HEK293 (cell line): Measurements from ENCODE around the gene CKAP4.

ENCODE experiments used
- CTCF ChIA-PET: fragments of 350-600 bp; formaldehyde crosslinking; extraction: SDS; loops from one replicate; lab custom pipeline; 2021; ENCODE audit warnings: antibody characterized with exemption; lab: Yijun Ruan, JAX
- POLR2A ChIA-PET: fragments of 300-600 bp; formaldehyde crosslinking; extraction: SDS; loops from one replicate; lab custom pipeline; 2020; ENCODE audit warnings: antibody characterized with exemption, inconsistent platforms; lab: Yijun Ruan, JAX
- H3K27ac ChIP-seq: fragments of 200-500 bp; sonication (Bioruptor generic); 2 replicates; pipeline ENCODE4 v1.5.1; 2014; ENCODE audit warnings: low read depth, low read length, control low read depth, inconsistent platforms; ENCODE audit errors: extremely low read depth
- H3K36me3 ChIP-seq, 2 experiments: fragments of 200-500 bp in 1 of 2; sonication (Bioruptor generic) in 1 of 2; 1 replicate in 1 of 2; 2 replicates in 1 of 2; pipeline ENCODE4 v1.5.1; 2014 to 2017; ENCODE audit warnings: inconsistent platforms in 2 of 2, low read length in 2 of 2; ENCODE audit not compliant: control insufficient read depth in 2 of 2, insufficient read depth in 1 of 2
- H3K4me1 ChIP-seq: fragments of 200-500 bp; sonication (Bioruptor generic); 2 replicates; pipeline ENCODE4 v1.5.1; 2014; ENCODE audit warnings: mild to moderate bottlenecking, low read length, inconsistent platforms; ENCODE audit not compliant: control insufficient read depth, insufficient read depth
- H3K4me3 ChIP-seq: 2 replicates; pipeline ENCODE4 v1.5.1; 2011; ENCODE audit warnings: low read depth, mild to moderate bottlenecking, control low read depth, low read length, moderate library complexity
- H3K9me3 ChIP-seq: fragments of 200-500 bp; sonication (Bioruptor generic); 2 replicates; pipeline ENCODE4 v1.5.1; 2014; ENCODE audit warnings: low read depth, low read length, inconsistent platforms; ENCODE audit not compliant: control insufficient read depth, insufficient read depth
- BCL11B ChIP-seq: fragments of 450-650 bp; formaldehyde crosslinking; IDR thresholded peaks from 2 replicates; pipeline ENCODE4 v1.5.1; 2016; ENCODE audit warnings: low read depth, missing biosample characterization, missing genetic modification characterization
- GLI2 ChIP-seq: fragments of 450-650 bp; formaldehyde crosslinking; IDR thresholded peaks from 2 replicates; pipeline ENCODE4; 2017; ENCODE audit warnings: missing biosample characterization, missing genetic modification characterization, low read depth, borderline replicate concordance
- GLIS1 ChIP-seq: fragments of 450-650 bp; formaldehyde crosslinking; IDR thresholded peaks from 2 replicates; pipeline ENCODE4 v1.5.1; 2016; ENCODE audit warnings: missing biosample characterization, missing genetic modification characterization
- HOXD13 ChIP-seq: sonication (generic); formaldehyde crosslinking; IDR thresholded peaks from 2 replicates; pipeline ENCODE4 v1.8.0; 2022; ENCODE audit warnings: missing genetic modification reagents, borderline replicate concordance
- PRDM2 ChIP-seq: fragments of 450-650 bp; formaldehyde crosslinking; IDR thresholded peaks from 2 replicates; pipeline ENCODE4 v1.5.1; 2016; ENCODE audit warnings: missing biosample characterization, missing genetic modification characterization, borderline replicate concordance
- SALL2 ChIP-seq: fragments of 450-650 bp; formaldehyde crosslinking; IDR thresholded peaks from 2 replicates; pipeline ENCODE4 v1.5.0; 2017; ENCODE audit warnings: missing biosample characterization, mild to moderate bottlenecking, missing genetic modification characterization, borderline replicate concordance
- ZFP3 ChIP-seq: fragments of 450-650 bp; formaldehyde crosslinking; IDR thresholded peaks from 2 replicates; pipeline ENCODE4 v1.5.1; 2016; ENCODE audit warnings: low read depth, missing biosample characterization, missing genetic modification characterization
- ZNF16 ChIP-seq: fragments of 450-650 bp; formaldehyde crosslinking; IDR thresholded peaks from 2 replicates; pipeline ENCODE4 v1.5.1; 2016; ENCODE audit warnings: low read depth, missing biosample characterization, missing genetic modification characterization
- ZNF18 ChIP-seq: fragments of 450-650 bp; formaldehyde crosslinking; IDR thresholded peaks from 2 replicates; pipeline ENCODE4 v1.5.1; 2016; ENCODE audit warnings: missing biosample characterization, missing genetic modification characterization
- ZNF280D ChIP-seq: fragments of 450-650 bp; formaldehyde crosslinking; IDR thresholded peaks from 2 replicates; pipeline ENCODE4 v1.5.1; 2016; ENCODE audit warnings: missing biosample characterization, missing genetic modification characterization
- ZNF521 ChIP-seq: fragments of 450-650 bp; formaldehyde crosslinking; IDR thresholded peaks from 2 replicates; pipeline ENCODE4 v1.5.1; 2017; ENCODE audit warnings: missing biosample characterization, mild to moderate bottlenecking, missing genetic modification characterization
- ZNF548 ChIP-seq: fragments of 450-650 bp; formaldehyde crosslinking; IDR thresholded peaks from 2 replicates; pipeline ENCODE4 v1.5.1; 2016; ENCODE audit warnings: missing biosample characterization, missing genetic modification characterization
- ZNF571 ChIP-seq: fragments of 450-650 bp; formaldehyde crosslinking; IDR thresholded peaks from 2 replicates; pipeline ENCODE4 v1.5.0; 2017; ENCODE audit warnings: missing biosample characterization, missing genetic modification characterization
- ZNF76 ChIP-seq: fragments of 450-650 bp; formaldehyde crosslinking; IDR thresholded peaks from 2 replicates; pipeline ENCODE4; 2016; ENCODE audit warnings: low read depth, missing biosample characterization, missing genetic modification characterization, borderline replicate concordance
- ZNF768 ChIP-seq: fragments of 450-650 bp; formaldehyde crosslinking; IDR thresholded peaks from 2 replicates; pipeline ENCODE4 v1.5.1; 2018; ENCODE audit warnings: missing biosample characterization, mild to moderate bottlenecking, missing genetic modification characterization
- ZNF776 ChIP-seq: fragments of 450-650 bp; formaldehyde crosslinking; IDR thresholded peaks from 2 replicates; pipeline ENCODE4 v1.5.0; 2017; ENCODE audit warnings: missing biosample characterization, missing genetic modification characterization, borderline replicate concordance
- ZNF785 ChIP-seq: fragments of 450-650 bp; formaldehyde crosslinking; IDR thresholded peaks from 2 replicates; pipeline ENCODE4 v1.5.1; 2016; ENCODE audit warnings: missing biosample characterization, missing genetic modification characterization
- ZNF837 ChIP-seq: fragments of 450-650 bp; formaldehyde crosslinking; IDR thresholded peaks from 2 replicates; pipeline ENCODE4 v1.5.1; 2016; ENCODE audit warnings: missing biosample characterization, missing genetic modification characterization
- ZSCAN16 ChIP-seq: fragments of 450-650 bp; formaldehyde crosslinking; IDR thresholded peaks from 2 replicates; pipeline ENCODE4 v1.5.1; 2016; ENCODE audit warnings: missing biosample characterization, missing genetic modification characterization
- ZXDB ChIP-seq: fragments of 450-650 bp; formaldehyde crosslinking; IDR thresholded peaks from 2 replicates; pipeline ENCODE4 v1.5.1; 2016; ENCODE audit warnings: missing biosample characterization, missing genetic modification characterization

The CKAP4 gene

GRCh38 chr12:106281056-106281782, 33.4 kb upstream of the CKAP4 start:
- no peak overlapping the region for H3K4me3 ChIP-seq
- no peaks in the 10 kb centered on the region for H3K9me3 ChIP-seq
- TF ChIP-seq ZNF571 (tag by site-specific recombination) (no peak), ZNF76 (tag by site-specific recombination) (no peak), SALL2 (tag by site-specific recombination) (no peak), ZNF776 (no peak), ZNF18 (no peak), ZNF548 (tag by site-specific recombination) (no peak), ZNF280D (tag by site-specific recombination) (no peak), GLI2 (no peak), ZNF768 (no peak), ZXDB (tag by site-specific recombination) (no peak), GLIS1 (tag by site-specific recombination) (no peak), ZNF837 (tag by site-specific recombination) (no peak), ZNF785 (tag by site-specific recombination) (no peak), ZFP3 (tag by site-specific recombination) (no peak), BCL11B (tag by site-specific recombination) (no peak)
- no peaks in the 10 kb centered on the region for H3K4me1 ChIP-seq
- POLR2A ChIA-PET: no interaction called here
- CTCF ChIA-PET: interaction anchor here (0.6 to 9.9 kb wide), 17 partner anchors 8 to 76 kb away, joined by 3 to 158 read pairs (median 7); partner anchors contain the start of gene POLR3B
- H3K27ac ChIP-seq: no peak overlapping the region
- H3K36me3 ChIP-seq: no peaks in the 10 kb centered on the region

- TF ChIP-seq ZNF521 (tag by site-specific recombination) (no peak), ZNF16 (no peak), ZSCAN16 (tag by site-specific recombination) (no peak), PRDM2 (no peak), HOXD13 (CRISPR knock-in tag) (no peak)
- TF ChIP-seq, all 188 proteins: peak for 0
- Histone ChIP-seq H3K4me1 (no peaks in the 10 kb centered on the region), H3K36me3 (no peaks in the 10 kb centered on the region), H3K9me3 (no peaks in the 10 kb centered on the region), H3K4me3 (no peak overlapping the region), H3K27ac (no peak overlapping the region)
- ChIA-PET CTCF (interaction anchor here (0.6 to 9.9 kb wide), 7 partner anchors 15 to 76 kb away, joined by 3 to 158 read pairs (median 3); no protein-coding TSS in a partner anchor), POLR2A (no interaction called here)
Measured at GRCh38 chr12:106280106-106280505, 32.3 kb upstream of the CKAP4 start.
